GM12865 (cell line): ENCODE measurements around the gene KRT6A.

ENCODE experiments used
- DNase-seq: peaks from one replicate; pipeline ENCODE4 v3.0.0; 2010; ENCODE audit warnings: low read depth
- H3K4me3 ChIP-seq: 2 replicates; pipeline ENCODE4 v1.5.1; 2011; ENCODE audit warnings: mild to moderate bottlenecking, low read depth, low read length, control low read depth
- CTCF ChIP-seq: IDR thresholded peaks from 2 replicates; pipeline ENCODE4 v1.5.1; 2011; ENCODE audit warnings: low read length, control low read depth, low read depth, inconsistent platforms; ENCODE audit not compliant: insufficient read depth; ENCODE audit errors: missing control alignments

The KRT6A gene

GRCh38 chr12:52535574-52535973 is 42.5 kb upstream of the KRT6A start:
- DNase-seq: no peak
- no peak for TF ChIP-seq CTCF
- no peak overlapping the region for H3K4me3 ChIP-seq

- TF ChIP-seq CTCF: no peak
- no peak overlapping the region for H3K4me3 ChIP-seq
- peak; percentile 15 for DNase-seq
These were observed 41.4 kb upstream of the KRT6A start for GRCh38 chr12:52534482-52534881.

GRCh38 chr12:52533686-52534470 is 40.8 kb upstream of the KRT6A start:
- DNase-seq: no peak
- no peak for TF ChIP-seq CTCF
- no peak overlapping the region for H3K4me3 ChIP-seq

GRCh38 chr12:52532636-52533035 is 39.6 kb upstream of the KRT6A start:
- no peak for TF ChIP-seq CTCF

GRCh38 chr12:52531566-52532300 is 38.7 kb upstream of the KRT6A start:
- DNase-seq: no peak
- no peak overlapping the region for H3K4me3 ChIP-seq
- TF ChIP-seq CTCF: no peak

More at GRCh38 chr12:52532636-52533035, 39.6 kb upstream of the KRT6A start:
- no peak for DNase-seq
- no peak overlapping the region for H3K4me3 ChIP-seq

- no peak overlapping the region for H3K4me3 ChIP-seq
- no peak for TF ChIP-seq CTCF
- no peak for DNase-seq
These were observed 37.8 kb upstream of the KRT6A start for GRCh38 chr12:52530905-52531304.
